ENCODE results near the gene PEAK1.
"Not testable (repeated sequence)": the region's sequence is repeated elsewhere in the genome, so short reads cannot be mapped to it uniquely, and the experiment has no call there.

DNA sequence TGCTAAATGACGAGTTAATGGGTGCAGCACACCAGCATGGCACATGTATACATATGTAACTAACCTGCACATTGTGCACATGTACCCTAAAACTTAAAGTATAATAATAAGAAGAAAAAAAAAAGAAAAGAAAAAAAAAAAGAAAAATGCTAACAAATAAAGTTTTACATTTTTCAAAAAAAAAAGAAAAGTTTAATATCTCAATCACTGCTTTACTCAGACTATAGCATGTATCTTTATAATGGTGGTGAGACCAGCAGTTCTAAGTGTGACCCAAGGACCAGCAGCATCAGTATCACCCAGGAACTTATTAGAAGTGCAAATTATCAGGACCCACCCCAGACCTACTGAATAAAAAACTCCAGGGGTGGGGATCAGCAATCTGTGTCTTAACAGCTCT lies 243.8 kb downstream of the PEAK1 start:
- not testable (repeated sequence) for TF ChIP-seq POLR2A, CTCF (IDR thresholded peaks at IDR 0.05)
